Kidney epithelial cell (primary cell): ENCODE data around the gene RNPS1. TPM values are rescaled to one million over a fixed set of nuclear protein-coding genes. Genes with fewer than 3 reads are reported as not detected.

ENCODE experiments used
- DNase-seq: peaks from one replicate; pipeline ENCODE4 v3.0.0-alpha.2; 2010; ENCODE audit warnings: low read depth
- H3K27me3 ChIP-seq: 2 replicates; pipeline ENCODE4 v1.6.0; 2011; ENCODE audit warnings: low read length; ENCODE audit not compliant: control insufficient read depth, insufficient read depth
- H3K36me3 ChIP-seq: 2 replicates; pipeline ENCODE4 v1.5.1; 2011; ENCODE audit warnings: low read length; ENCODE audit not compliant: control insufficient read depth, insufficient read depth
- H3K4me3 ChIP-seq: 2 replicates; pipeline ENCODE4 v1.5.1; 2011; ENCODE audit warnings: low read depth, mild to moderate bottlenecking, control low read depth, low read length
- total RNA-seq: library from RNA; depleted of rRNA; stranded (reverse); fragments of >200 nt; gene quantifications from 2 replicates; pipeline ENCODE4 v1.2.3, GENCODE V29; 2015
- TF ChIP-seq, protein P1 (sequence below): IDR thresholded peaks from 2 replicates; pipeline ENCODE4 v1.5.1; 2011; ENCODE audit warnings: mild to moderate bottlenecking, moderate library complexity, low read length, control low read depth, inconsistent platforms; ENCODE audit not compliant: insufficient read depth, poor library complexity, severe bottlenecking

Gene RNPS1
- total RNA-seq, 1 donor from 2014 or later, result 243 TPM

DNA sequence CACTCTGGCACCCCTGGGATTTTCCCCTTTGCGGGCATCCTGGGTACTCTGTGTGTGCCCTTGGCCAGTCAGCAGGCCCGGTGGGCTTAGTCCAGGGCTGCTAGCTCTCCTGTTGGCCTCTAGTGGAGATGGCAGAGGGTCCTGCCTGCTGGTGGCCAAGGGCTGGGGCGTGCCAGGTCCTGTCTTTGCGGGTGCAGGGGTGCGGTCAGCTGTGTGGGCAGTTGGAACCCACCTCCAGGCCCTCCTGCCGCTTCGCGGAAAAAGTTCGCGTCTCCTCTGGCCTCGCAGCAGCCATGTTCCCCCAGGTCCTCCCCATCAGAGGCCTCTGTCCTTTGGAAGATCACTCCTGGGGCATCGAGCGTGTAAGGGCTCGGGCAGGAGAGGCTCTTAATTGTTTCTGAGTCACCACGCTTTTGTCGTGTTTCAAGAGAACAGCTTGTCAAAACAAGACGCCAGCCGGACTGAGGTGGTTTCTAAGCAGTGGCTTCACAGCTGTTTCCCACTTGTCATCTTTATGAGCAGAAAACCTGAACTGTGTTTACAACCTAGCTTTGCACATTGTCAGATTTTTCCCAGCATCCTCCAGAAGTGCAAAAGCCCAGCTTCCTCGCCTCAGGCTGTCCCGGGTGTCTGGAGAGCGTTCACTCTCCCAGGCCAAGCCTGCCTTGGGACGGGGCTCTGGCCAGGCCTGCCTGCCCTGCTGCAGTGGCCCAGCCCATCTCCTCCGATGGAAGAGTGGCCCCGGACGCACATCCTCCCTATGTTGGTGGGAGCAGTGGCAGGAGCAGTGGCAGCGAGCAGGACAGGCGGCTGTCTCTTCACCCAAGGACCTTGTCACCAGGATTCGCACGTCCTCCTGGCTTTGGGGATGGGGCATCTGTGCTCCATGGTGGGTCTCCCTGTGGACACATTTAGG is 36.7 kb downstream of the RNPS1 start:
- peaks cover 5% of the 10 kb centered on the region for H3K27me3 ChIP-seq
- no peak overlapping the region for H3K4me3 ChIP-seq
- H3K36me3 ChIP-seq, result peaks cover 3% of the 10 kb centered on the region
- TF ChIP-seq, protein P1, sequence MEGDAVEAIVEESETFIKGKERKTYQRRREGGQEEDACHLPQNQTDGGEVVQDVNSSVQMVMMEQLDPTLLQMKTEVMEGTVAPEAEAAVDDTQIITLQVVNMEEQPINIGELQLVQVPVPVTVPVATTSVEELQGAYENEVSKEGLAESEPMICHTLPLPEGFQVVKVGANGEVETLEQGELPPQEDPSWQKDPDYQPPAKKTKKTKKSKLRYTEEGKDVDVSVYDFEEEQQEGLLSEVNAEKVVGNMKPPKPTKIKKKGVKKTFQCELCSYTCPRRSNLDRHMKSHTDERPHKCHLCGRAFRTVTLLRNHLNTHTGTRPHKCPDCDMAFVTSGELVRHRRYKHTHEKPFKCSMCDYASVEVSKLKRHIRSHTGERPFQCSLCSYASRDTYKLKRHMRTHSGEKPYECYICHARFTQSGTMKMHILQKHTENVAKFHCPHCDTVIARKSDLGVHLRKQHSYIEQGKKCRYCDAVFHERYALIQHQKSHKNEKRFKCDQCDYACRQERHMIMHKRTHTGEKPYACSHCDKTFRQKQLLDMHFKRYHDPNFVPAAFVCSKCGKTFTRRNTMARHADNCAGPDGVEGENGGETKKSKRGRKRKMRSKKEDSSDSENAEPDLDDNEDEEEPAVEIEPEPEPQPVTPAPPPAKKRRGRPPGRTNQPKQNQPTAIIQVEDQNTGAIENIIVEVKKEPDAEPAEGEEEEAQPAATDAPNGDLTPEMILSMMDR, result no peak
- no peak for DNase-seq

DNA sequence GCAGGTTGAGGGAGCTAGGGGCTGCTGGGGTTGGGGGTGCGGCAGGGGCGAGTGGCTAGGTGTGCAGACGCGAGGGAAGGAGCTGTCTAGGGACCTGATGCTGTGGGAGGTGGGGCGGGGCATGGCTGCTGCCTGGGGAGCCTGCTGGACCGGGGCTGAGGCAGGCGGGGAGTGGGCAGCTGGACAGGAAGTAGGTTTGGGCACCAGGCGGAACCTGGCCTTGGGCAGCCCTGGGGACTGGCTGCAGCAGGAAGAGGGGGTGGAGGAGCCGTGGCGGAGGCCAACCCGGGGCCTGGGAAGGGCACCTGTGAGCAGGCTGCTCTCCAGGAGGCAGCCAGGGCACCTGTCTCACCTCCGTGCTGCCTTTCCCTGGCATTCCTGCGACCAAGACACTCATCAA is 37.5 kb downstream of the RNPS1 start:
- H3K36me3 ChIP-seq, result peaks cover 2% of the 10 kb centered on the region
- no peak overlapping the region for H3K4me3 ChIP-seq
- no peaks in the 10 kb centered on the region for H3K27me3 ChIP-seq
- TF ChIP-seq, protein P1, result no peak
- DNase-seq, result no peak

DNA sequence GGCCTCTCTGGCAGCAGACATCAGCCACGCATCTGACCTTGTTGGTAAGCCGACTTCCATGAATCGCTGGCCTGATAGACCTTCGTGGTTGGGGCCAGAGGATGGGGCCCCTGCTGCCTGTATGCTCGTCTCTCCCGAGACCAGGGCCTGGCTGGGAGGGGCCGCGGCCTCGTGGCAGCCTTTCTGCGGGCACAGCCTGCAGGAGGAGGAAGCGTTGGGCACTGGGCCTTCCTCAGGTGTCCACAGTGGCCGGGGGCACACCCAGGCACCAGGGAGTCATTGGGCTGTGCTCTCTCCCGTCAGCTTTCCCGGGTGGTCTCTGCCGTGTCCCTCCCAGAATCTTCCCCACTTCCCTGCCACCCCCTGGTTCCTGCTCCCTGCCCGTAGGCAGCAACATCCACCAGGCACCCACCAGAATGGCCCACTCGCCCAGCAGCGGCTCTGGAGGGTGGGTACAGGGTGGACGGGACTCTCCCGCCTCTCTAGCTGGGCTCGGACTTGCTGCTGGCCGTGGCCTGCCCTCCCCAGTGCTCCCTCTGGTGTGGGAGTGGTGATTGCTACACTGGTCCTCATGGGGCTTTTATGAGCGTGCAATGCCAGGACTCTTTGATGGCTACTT is 38.2 kb downstream of the RNPS1 start:
- Histone ChIP-seq H3K36me3 (no peaks in the 10 kb centered on the region), H3K4me3 (no peak overlapping the region), H3K27me3 (no peaks in the 10 kb centered on the region)
- DNase-seq, result no peak
- TF ChIP-seq, protein P1, result no peak

DNA sequence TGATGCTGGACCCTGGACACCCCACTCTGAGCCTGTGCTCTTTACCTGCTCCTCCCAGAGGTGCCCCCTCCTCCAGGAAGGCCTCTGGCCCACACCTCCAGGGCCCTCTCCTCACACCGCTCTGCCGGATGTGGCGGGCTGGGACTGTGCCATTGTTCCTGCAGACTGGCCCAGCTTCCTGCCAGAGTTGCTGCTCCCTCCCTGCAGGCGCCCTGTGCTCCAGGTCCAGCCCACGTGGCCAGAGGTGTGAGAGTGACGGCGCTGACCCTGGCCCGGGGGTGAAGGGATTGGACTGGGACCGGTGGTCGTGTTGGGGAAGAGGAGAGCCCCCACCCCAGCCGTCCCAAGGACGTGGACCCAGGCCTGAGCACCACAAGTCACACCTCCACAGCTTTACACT is 38.8 kb downstream of the RNPS1 start:
- H3K36me3 ChIP-seq, result no peaks in the 10 kb centered on the region
- no peaks in the 10 kb centered on the region for H3K27me3 ChIP-seq
- TF ChIP-seq, protein P1, result no peak
- no peak for DNase-seq
- H3K4me3 ChIP-seq, result no peak overlapping the region

DNA sequence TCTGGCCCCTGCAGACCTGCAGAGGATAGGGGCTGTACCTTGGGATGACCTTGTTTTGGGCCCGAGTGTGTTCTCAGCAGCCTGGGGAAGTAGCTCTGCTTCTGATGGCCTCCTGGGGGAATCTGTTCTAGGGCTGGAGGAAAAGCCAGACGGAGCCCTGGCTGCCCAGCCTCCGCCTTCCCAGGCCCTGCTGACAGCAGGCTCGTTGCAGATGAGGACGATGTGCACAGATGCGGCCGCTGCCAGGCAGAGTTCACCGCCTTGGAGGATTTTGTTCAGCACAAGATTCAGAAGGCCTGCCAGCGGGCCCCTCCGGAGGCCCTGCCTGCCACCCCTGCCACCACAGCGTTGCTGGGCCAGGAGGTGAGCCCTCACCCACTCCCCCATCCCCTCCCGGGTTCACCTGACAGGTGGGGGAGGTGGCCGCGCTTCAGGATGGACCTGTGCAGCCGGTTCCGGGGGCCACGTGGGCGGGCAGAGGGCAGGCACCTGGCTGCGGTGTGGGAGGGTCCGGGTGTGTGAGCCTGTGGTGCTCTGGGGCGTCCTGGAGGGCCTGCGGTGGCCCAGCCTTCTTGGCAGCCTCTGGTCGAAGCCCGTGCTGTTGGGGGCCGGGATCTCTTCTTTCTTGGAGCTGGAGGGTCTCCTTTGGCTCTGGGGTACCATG is 39.6 kb downstream of the RNPS1 start:
- Histone ChIP-seq H3K4me3 (no peak overlapping the region), H3K36me3 (no peaks in the 10 kb centered on the region), H3K27me3 (no peaks in the 10 kb centered on the region)
- no peak for DNase-seq
- TF ChIP-seq, protein P1, result no peak
